ENCODE measurements around the gene EGF.

The EGF gene

GRCh38 chr4:109879081-109879480 lies 33.6 kb upstream of the EGF start:
- H3K27ac ChIP-seq (replicated peaks): no peak overlapping the region
- H3K27me3 ChIP-seq (ENCODE audit: insufficient read depth, poor library complexity, severe bottlenecking): no peaks in the 10 kb centered on the region
- DNase-seq (ENCODE audit: low read depth in 1 of 2, low spot score in 1 of 2): no peak
- H3K4me3 ChIP-seq (replicated peaks; ENCODE audit: insufficient read depth, low read length): no peak overlapping the region
- no peak for TF ChIP-seq REST (IDR thresholded peaks at IDR 0.05; ENCODE audit: insufficient replicate concordance, low read depth)
- TF ChIP-seq POLR2AphosphoS5 (IDR thresholded peaks at IDR 0.05; ENCODE audit: low read depth): no peak
- TF ChIP-seq CTCF (IDR thresholded peaks at IDR 0.05; ENCODE audit: insufficient read depth, low read length): no peak
- TF ChIP-seq GABPA (IDR thresholded peaks at IDR 0.05; ENCODE audit: low read depth): no peak
- no peak for TF ChIP-seq SPI1 (IDR thresholded peaks at IDR 0.05; ENCODE audit: borderline replicate concordance, low read depth)

- no peak overlapping the region for H3K27ac ChIP-seq (replicated peaks)
- no peaks in the 10 kb centered on the region for H3K27me3 ChIP-seq (ENCODE audit: insufficient read depth, poor library complexity, severe bottlenecking)
- TF ChIP-seq REST (IDR thresholded peaks at IDR 0.05; ENCODE audit: insufficient replicate concordance, low read depth): no peak
- no peak for TF ChIP-seq GABPA (IDR thresholded peaks at IDR 0.05; ENCODE audit: low read depth)
- TF ChIP-seq POLR2AphosphoS5 (IDR thresholded peaks at IDR 0.05; ENCODE audit: low read depth): no peak
- no peak overlapping the region for H3K4me3 ChIP-seq (replicated peaks; ENCODE audit: insufficient read depth, low read length)
- no peak for DNase-seq (ENCODE audit: low read depth in 1 of 2, low spot score in 1 of 2)
These were observed 32.9 kb upstream of the EGF start for GRCh38 chr4:109879636-109880314.

- Histone ChIP-seq H3K4me3 (replicated peaks; ENCODE audit: insufficient read depth, low read length) (no peak overlapping the region), H3K27ac (replicated peaks) (no peak overlapping the region), H3K27me3 (ENCODE audit: insufficient read depth, poor library complexity, severe bottlenecking) (no peaks in the 10 kb centered on the region)
- no peak for DNase-seq (ENCODE audit: low read depth in 1 of 2, low spot score in 1 of 2)
- no peak for TF ChIP-seq POLR2AphosphoS5 (IDR thresholded peaks at IDR 0.05; ENCODE audit: low read depth)
- TF ChIP-seq CTCF (IDR thresholded peaks at IDR 0.05; ENCODE audit: insufficient read depth, low read length): no peak
These were observed 26.4 kb upstream of the EGF start for GRCh38 chr4:109886303-109886702.

DNA sequence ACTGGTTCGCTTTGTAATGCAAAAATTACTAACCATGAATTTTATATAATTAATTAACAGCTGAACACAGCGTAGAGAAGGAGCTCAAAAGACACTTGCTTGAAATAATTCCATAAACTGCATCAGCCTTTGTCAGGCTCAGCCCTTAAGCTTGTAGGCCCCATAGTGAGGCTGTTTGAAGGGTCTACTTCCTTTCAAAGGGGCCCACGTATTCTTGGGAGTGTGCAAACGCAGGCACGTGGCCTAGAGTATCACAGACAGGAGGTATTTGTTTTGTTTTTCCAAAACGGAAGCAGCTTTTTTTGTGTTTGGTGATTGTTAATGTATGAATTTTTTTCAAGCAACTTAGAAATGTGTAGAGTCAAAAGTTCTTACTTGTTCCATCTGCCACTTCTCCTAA lies 25.6 kb upstream of the EGF start:
- no peak overlapping the region for H3K4me3 ChIP-seq (replicated peaks; ENCODE audit: insufficient read depth, low read length)
- H3K27ac ChIP-seq (replicated peaks): no peak overlapping the region
- no peak for DNase-seq (ENCODE audit: low read depth in 1 of 2, low spot score in 1 of 2)
- TF ChIP-seq POLR2AphosphoS5 (IDR thresholded peaks at IDR 0.05; ENCODE audit: low read depth): no peak
- TF ChIP-seq SPI1 (IDR thresholded peaks at IDR 0.05; ENCODE audit: borderline replicate concordance, low read depth): no peak
- no peak for TF ChIP-seq CTCF (IDR thresholded peaks at IDR 0.05; ENCODE audit: insufficient read depth, low read length)
- no peak for TF ChIP-seq GABPA (IDR thresholded peaks at IDR 0.05; ENCODE audit: low read depth)
- TF ChIP-seq REST (IDR thresholded peaks at IDR 0.05; ENCODE audit: insufficient replicate concordance, low read depth): no peak
- no peaks in the 10 kb centered on the region for H3K27me3 ChIP-seq (ENCODE audit: insufficient read depth, poor library complexity, severe bottlenecking)

All from HL-60 (cell line).